SIG-M5 treated with dmso at 0.1 percent for 504 hours (cell line): ENCODE data around the gene IP6K3.
A peak's percentile ranks its signal among the peaks of the same experiment; 100 is the strongest.

Experiments
- DNase-seq: peaks from one replicate; lab custom pipeline; 2025; ENCODE audit not compliant: unreplicated experiment; lab: John Stamatoyannopoulos, UW

IP6K3 gene

DNA sequence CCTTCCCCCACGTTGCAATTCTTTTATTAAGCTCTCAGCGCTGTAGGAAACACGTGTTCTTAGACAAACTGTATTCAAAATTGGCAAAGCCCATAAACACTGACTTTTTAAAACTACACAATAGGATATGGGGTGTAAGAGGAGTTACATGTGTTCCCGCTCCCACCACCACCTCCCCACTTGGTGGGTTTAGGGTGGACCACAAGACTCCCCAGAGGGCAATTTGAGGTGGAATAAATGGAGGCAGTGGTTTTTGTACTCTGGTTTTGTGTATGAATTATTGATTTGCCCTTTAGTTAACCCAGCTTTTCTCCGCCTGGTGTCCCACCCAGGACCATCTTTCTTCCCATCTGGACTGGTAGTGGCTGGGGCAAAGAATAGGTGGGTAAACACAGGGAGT is 38.9 kb downstream of the IP6K3 start:
- no peak for DNase-seq

- no peak for DNase-seq
Measured at GRCh38 chr6:33705955-33706725, 40.6 kb downstream of the IP6K3 start.

DNA sequence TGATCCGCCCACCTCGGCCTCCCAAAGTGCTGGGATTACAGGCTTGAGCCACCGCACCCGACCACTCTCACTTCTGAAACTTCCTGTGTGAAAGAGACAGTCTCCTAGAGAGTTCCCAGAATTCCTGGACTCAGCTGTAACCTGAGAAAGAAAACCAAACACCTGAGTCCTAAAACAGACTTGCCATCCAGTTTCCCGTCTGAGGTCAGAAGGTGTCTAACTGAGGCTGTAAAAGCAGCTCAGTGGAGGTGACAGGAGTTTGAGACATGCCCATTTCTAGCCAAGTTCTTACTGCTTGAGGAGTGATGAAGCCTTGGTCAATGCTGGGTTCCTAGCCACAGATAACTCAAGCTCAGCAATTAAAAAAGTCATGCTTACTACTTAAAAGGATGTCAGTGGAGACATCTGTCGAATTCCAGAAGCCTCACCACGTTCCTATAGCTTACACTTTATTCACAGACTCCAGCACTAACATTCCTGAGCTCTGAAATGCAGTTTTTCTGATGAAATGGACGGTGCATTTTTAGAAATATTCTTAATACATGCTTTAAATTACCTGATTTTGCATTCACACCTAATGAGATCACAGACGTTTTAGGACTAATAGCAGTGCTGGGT is 41.3 kb downstream of the IP6K3 start:
- no peak for DNase-seq

- no peak for DNase-seq
Measured at GRCh38 chr6:33704215-33705066, 42.3 kb downstream of the IP6K3 start.

DNA sequence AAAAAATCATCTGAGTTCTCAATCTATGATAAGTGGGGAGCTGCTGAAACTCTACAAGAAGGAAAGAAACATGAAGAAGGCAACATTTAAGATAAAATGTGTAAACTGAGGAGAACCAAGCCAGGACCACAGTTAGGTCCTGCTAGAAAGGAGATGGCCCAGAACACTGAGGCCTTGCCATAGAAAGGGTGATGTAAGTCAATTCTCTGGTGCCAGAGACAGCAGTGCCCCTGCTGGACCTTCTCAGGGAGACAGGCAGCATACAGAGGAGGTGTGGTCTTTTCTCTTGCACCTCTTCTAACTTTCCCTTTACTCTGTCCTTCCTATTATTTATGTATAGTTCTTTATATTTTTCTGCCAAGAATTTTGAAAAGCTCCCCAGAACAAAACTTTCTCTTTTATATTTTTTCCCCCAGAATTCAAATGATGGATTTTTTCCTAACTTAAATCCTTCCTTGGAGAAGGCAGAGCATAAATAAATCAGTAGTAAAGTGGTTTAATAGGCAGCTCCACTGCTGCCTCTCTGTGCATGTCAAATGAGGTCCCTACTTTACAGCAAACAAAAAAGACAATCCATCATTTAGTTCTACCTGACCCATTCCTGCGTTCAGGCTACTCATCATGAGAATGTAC is 44.2 kb downstream of the IP6K3 start:
- peak; percentile 33 for DNase-seq

DNA sequence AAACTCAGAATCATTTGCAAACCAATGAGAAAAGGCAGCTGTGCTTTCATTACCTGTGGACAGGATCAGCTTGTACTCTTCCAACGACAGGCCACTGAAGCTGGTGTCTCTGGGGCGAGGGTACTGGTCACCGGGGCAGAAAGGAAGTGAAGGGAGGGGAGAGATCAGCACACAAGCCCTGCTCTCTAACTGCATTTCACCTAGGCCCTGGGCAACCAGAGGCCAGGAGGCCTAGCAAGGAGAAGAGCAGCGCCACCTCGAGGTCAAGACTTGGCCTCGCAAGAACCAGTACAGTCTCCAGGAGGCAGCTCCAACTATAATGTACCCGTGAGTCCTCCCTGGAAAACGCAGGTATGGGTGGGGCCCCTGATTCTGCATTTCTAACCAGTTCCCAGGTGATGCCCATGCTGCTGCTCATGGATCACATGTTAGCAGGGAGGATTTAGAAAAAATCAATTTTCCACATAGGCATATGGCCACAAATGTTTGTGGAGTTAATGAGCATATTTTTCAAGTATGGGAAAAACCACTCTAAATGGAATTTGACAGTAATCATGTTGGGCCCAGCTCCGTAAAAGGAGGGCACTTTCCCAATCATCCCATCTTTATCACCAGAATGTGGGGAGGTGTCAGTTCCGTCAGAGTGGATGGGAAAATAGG is 46.2 kb downstream of the IP6K3 start:
- DNase-seq: peak; percentile 54

- DNase-seq: no peak
Measured at GRCh38 chr6:33699739-33700138, 47.0 kb downstream of the IP6K3 start.

DNA sequence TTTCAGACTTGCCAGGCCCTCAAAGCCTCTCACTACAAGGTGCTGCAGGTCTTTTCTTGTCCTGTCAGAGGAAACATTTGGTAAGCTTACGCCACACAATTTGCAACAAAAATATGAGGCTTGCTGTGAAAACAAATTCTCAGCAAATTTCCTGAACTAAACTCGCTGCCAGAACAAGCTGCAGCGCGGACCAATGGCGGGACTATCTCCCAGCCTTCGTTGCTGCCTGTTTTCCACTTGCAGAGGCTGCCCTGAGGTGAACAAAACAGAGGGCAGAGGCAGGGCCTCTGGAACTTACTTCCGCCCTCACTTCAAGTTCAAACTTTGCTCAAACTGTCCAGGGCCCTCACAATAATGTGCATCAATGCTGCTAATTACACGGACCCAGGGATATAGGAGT is 47.6 kb downstream of the IP6K3 start:
- no peak for DNase-seq

DNA sequence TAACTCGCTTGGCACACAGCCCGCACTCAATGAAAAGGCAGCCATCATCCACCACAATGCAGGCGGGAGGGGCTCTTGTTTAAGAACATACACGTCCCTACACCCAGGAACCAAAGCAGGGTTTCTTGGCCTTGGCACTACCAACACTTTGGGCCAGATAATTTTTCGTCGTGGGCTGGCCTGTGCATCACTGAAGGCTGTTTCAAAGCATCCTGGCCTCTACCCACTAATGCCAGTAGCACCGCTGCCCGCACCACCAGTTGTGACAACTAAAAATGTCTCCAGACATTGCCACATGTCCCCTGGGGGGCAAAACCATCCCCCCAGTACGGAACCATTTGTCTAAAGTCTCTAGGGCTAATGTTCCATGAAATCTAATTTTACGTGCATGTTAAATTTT is 48.2 kb downstream of the IP6K3 start:
- no peak for DNase-seq

GRCh38 chr6:33697845-33698244 is 48.9 kb downstream of the IP6K3 start:
- DNase-seq: no peak

DNA sequence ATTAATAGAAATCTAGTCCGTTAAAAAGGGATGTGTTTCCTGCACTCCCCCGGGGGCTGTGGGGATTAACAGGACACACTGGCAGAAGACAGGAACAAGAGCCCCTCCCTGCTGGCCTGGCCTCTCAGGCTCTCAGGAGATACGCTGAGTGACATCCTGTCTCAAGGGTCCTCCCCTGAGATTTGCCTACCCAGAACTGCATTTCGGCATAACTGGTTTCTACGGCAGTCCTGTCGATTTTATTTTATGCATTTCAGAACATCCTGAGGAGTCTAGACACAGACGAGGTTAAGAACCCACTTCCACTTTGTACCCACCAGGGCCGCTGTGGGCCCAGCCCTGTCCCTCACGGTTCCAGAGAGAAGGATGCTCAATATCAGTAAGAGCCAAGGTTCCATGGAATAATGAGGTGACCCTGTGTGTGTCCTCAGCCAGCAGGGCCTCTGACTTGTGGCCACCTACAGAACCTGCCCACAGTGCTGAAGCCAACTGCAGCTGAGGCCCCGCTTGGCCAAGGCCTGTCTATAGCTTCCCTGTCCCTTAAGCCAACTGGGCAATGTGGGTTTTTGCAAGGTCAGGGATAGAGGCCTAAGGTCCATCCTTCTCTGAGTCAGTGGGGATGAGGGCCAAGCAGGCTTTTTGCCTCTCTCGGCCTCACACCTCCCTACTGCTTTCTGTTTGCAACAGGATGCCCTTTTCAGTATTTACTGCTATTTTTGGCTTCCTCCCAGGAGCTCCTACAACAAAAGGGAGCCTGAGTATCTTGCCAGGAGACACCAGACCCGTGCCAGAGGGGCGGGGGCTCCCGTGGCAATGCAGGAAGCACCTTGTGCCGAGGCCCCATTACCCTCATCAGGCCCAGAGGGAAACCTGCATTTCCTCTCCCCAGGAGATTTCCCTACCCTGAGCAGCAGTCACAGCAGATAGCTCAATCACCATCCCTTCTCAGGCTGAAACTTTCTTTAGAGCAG is 49.9 kb downstream of the IP6K3 start:
- DNase-seq: no peak

DNA sequence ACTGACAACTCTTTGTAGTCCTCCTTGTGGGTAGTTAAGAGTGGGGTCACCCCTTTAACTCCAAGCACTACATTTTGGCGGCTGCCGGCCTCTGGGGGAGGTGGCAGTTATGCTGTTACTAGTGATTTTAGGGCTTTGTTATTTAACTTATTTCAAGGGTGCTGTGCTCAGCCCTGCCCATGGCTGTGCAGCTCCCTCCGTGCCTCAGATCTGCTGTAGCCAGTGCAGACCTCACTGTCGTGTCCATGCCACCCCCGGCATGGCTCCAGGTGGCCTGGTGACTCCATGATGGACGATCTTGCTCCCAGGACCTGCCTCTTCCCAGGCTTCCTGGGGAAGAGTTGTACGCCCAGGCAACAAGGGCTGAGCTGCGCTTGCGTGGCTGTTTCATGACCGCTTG is 50.6 kb downstream of the IP6K3 start:
- no peak for DNase-seq

GRCh38 chr6:33695451-33695887 is 51.2 kb downstream of the IP6K3 start:
- DNase-seq: no peak

DNA sequence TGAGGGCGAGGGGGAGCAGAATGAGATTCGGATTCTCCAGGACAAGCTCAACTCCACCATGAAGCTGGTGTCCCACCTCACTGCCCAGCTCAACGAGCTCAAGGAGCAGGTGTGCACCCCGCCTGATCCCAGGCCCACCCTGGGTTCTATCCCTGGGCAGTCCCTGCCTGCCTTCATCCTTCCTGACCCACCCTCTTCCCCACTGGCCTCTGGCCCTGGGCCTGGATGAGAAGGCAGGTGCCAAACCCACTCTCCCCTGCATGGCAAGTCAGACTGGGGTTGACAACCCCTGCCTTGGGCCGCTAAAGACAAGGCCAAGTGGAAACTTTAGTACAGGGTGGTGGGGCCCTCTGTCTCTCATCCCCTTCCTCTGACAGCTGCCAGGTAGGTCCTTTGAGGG is 51.7 kb downstream of the IP6K3 start:
- no peak for DNase-seq

- DNase-seq: no peak
Measured at GRCh38 chr6:33694401-33694931, 52.2 kb downstream of the IP6K3 start.

- no peak for DNase-seq
Measured at GRCh38 chr6:33693186-33694105, 53.3 kb downstream of the IP6K3 start.

DNA sequence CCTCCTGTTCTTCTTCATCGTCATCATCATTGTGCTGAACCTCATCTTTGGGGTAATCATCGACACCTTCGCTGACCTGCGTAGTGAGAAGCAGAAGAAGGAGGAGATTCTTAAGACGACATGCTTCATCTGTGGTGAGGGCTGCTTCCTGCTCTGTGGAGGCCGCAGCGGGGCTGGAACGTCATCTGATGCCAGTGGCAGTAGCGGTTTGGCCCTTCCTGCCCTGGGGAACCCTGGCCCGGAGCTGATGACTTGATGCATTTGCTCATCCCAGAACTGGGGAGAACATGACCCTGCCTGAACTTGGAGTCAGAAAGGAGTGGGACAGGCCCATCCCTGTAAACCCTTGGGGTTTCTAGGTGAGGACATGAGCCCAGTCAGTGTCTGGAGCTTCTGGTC is 53.9 kb downstream of the IP6K3 start:
- DNase-seq: no peak

DNA sequence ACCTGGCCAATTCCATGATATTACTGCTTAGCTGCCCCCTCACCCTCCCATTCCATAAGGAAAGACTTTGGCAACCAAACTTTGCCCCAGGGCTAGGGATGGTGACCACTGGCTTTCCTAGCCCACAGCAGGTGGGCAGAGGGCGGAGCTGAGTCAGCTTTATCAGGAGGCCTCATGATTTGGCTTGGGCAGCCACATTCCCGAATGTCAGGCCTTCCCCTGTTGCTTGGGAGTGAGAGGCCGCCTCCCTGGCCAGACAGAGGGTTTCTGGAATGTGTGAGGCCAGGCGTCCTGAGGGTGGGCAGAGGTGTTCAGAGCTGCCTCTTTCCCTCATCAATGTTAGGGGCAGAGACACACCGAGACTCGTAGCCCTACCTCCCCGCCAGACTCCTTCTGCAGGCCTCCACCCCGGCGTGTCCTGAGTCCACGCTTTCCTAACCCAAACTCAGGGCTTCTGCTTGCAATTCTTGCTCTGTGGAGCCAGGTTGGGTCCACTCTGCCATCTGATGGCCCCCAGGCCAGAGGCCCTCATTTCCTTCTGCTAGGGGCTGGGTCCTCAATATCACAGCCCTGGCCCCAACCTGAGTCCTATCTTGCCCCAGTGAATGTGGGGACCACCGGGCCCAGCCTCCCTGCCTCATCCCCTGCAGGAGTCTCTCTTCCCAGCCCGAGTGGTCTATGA is 54.5 kb downstream of the IP6K3 start:
- no peak for DNase-seq
